DMS79 treated with DMSO at 0.1 percent for 48 hours (cell line): ENCODE measurements around the gene VIPR2.

Experiments used
- DNase-seq: peaks from one replicate; lab custom pipeline; 2025; lab: John Stamatoyannopoulos, UW

Gene VIPR2

GRCh38 chr7:159158125-159158887, 13.6 kb upstream of the VIPR2 start:
- DNase-seq = no peak

- no peak for DNase-seq
Observed at GRCh38 chr7:159157714-159158113, 13.0 kb upstream of the VIPR2 start.

- no peak for DNase-seq
Observed at GRCh38 chr7:159156436-159157245, 12.0 kb upstream of the VIPR2 start.

GRCh38 chr7:159155410-159155809, 10.7 kb upstream of the VIPR2 start:
- no peak for DNase-seq

GRCh38 chr7:159154243-159154642, 9.6 kb upstream of the VIPR2 start:
- DNase-seq = no peak

GRCh38 chr7:159153511-159153910, 8.8 kb upstream of the VIPR2 start:
- no peak for DNase-seq

GRCh38 chr7:159152816-159153215, 8.1 kb upstream of the VIPR2 start:
- DNase-seq = no peak

- no peak for DNase-seq
Observed at GRCh38 chr7:159151231-159151630, 6.6 kb upstream of the VIPR2 start.

GRCh38 chr7:159149488-159149887, 4.8 kb upstream of the VIPR2 start:
- no peak for DNase-seq

GRCh38 chr7:159148430-159149395, 4.0 kb upstream of the VIPR2 start:
- DNase-seq = no peak

- no peak for DNase-seq
Observed at GRCh38 chr7:159147687-159148086, 3.0 kb upstream of the VIPR2 start.

GRCh38 chr7:159147246-159147645, 2.6 kb upstream of the VIPR2 start:
- DNase-seq = no peak

- DNase-seq = no peak
Observed at GRCh38 chr7:159146084-159146858, 1.6 kb upstream of the VIPR2 start.

GRCh38 chr7:159145490-159145855, 806 bp upstream of the VIPR2 start:
- no peak for DNase-seq

GRCh38 chr7:159143780-159144757, 598 bp downstream of the VIPR2 start:
- no peak for DNase-seq

- DNase-seq = no peak
Observed at GRCh38 chr7:159142730-159143129, 1.9 kb downstream of the VIPR2 start.

- no peak for DNase-seq
Observed at GRCh38 chr7:159142199-159142598, 2.5 kb downstream of the VIPR2 start.

GRCh38 chr7:159141660-159142059, 3.0 kb downstream of the VIPR2 start:
- no peak for DNase-seq

GRCh38 chr7:159141167-159141566, 3.5 kb downstream of the VIPR2 start:
- DNase-seq = no peak
